Gastroesophageal sphincter (tissue), 3 donors: Measurements from ENCODE around the gene ARMC2.

ENCODE experiments used
- CTCF ChIP-seq, 4 experiments: fragments of 200-600 bp in 2 of 4; fragments of 450-650 bp in 2 of 4; sonication (generic) in 1 of 4; IDR thresholded peaks; one replicate each; pipeline ENCODE4 v1.5.1; 2017 to 2019; ENCODE audit warnings: antibody characterized with exemption in 4 of 4, mild to moderate bottlenecking in 2 of 4, moderate library complexity in 2 of 4
- EP300 ChIP-seq: sonication (generic); formaldehyde crosslinking; IDR thresholded peaks from one replicate; pipeline ENCODE4 v1.6.1; 2017; ENCODE audit warnings: antibody characterized with exemption, mild to moderate bottlenecking

DNA sequence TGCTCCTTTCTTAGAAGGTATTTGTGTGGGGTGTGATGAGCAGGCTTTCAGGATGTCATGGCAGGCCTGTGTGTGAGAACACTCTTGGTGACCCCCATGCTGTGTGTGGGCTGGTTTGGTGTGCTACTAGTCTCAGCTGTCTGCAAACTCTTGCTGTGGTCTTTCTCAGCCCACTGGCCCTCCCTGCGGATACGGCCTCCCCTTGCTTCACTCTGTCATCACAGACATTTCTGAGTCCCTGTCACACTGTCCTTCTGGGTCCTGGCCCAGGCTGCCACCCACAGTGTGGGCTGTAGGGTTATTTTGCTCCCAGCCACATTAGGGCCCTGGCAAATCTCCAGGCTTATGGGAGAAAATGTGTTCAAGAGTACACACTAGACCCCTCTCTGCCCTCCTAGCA lies 39.0 kb upstream of the ARMC2 start:
- no peak for TF ChIP-seq CTCF (IDR thresholded peaks at IDR 0.05)
- no peak for TF ChIP-seq EP300
